ENCODE data around the gene CHPF2. TPM values are rescaled to one million over a fixed set of nuclear protein-coding genes. Genes with fewer than 3 reads are reported as not detected.

The CHPF2 gene
- total RNA-seq, 4 donors from 2014 or later: 31.4 to 50.2 (median 43.2) TPM

DNA sequence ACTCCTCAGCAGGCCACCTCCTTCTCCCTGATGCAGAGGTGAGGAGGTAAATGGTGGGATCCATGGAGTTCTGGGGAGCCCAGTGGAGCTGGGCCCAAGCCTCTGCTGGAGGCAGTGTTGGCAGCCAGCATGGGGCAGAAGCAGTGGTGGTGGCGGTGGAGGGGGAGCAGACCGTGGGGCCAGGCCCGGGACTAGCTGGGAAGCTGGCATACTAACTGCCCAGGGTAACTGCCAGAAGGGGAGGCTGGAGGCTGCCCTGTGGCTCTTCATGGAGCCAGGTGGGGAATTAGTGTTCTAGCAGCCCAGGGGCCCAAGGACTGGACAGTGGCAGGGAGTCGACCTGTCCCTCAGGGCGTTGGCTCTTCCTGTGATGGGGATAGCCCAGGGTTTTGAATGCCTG is 32.3 kb downstream of the CHPF2 start:
- no peak for TF ChIP-seq POLR2A (IDR thresholded peaks at IDR 0.05)
- Histone ChIP-seq H3K27ac (no peak overlapping the region), H3K9me3 (no peaks in the 10 kb centered on the region), H3K4me1 (no peaks in the 10 kb centered on the region), H3K27me3 (no peaks in the 10 kb centered on the region), H3K4me3 (no peak overlapping the region), H3K36me3 (no peaks in the 10 kb centered on the region)
- no peak for DNase-seq

DNA sequence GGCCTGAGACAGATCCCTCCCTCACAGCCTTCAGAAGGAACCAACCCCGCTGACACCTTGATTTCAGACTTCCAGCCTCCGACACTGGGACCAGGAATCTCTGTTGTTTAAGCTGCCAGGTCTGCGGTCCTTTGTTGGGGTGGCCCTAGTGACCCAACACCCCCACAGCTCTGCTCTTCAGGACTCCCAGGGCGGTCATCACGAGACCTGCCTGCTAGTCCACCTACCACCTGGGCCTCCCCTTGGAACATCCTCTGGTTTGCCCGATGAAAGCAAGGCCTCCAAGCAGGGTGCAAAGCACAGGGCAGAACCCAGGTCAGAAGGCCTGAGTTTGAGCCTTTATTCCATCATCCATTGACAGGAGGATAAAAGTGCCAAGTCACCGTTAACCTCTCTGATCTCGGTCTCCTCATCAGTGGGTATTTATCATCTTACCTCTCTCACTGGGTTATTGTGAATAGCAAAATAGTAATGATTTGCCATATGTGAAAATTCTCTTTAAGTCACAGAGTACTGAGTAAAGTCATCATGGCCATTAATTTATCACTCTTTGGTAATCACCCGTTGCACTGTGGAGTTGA is 33.2 kb downstream of the CHPF2 start:
- no peak for TF ChIP-seq POLR2A (IDR thresholded peaks at IDR 0.05)
- TF ChIP-seq, protein P1, sequence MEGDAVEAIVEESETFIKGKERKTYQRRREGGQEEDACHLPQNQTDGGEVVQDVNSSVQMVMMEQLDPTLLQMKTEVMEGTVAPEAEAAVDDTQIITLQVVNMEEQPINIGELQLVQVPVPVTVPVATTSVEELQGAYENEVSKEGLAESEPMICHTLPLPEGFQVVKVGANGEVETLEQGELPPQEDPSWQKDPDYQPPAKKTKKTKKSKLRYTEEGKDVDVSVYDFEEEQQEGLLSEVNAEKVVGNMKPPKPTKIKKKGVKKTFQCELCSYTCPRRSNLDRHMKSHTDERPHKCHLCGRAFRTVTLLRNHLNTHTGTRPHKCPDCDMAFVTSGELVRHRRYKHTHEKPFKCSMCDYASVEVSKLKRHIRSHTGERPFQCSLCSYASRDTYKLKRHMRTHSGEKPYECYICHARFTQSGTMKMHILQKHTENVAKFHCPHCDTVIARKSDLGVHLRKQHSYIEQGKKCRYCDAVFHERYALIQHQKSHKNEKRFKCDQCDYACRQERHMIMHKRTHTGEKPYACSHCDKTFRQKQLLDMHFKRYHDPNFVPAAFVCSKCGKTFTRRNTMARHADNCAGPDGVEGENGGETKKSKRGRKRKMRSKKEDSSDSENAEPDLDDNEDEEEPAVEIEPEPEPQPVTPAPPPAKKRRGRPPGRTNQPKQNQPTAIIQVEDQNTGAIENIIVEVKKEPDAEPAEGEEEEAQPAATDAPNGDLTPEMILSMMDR (IDR thresholded peaks at IDR 0.05): no peak
- Histone ChIP-seq H3K36me3 (no peaks in the 10 kb centered on the region), H3K27ac (no peak overlapping the region), H3K4me3 (no peak overlapping the region), H3K27me3 (no peaks in the 10 kb centered on the region), H3K9me3 (no peaks in the 10 kb centered on the region), H3K4me1 (no peaks in the 10 kb centered on the region)
- no peak for DNase-seq

DNA sequence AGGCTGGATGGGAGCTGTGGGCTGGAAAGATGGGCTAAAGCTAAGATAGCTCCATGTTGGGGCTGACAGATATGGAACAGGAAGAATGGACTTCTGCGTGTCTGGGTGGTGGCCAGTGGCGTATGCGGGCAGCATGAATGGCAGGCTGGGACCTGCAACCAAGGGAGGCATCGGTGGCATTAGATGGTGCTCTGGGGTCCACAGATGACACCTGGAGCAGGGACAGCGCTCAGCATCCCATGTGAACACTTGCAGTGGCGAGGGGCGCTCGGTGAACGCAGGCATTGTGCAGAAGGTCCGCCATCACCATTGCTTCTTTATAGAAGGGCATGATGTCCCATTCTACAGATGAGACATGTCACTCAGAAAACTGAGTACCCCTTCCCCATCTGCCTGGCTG is 37.2 kb downstream of the CHPF2 start:
- H3K4me1 ChIP-seq: no peaks in the 10 kb centered on the region
- no peak for DNase-seq
- no peak overlapping the region for H3K4me3 ChIP-seq
- TF ChIP-seq, protein P1 (IDR thresholded peaks at IDR 0.05): no peak
- no peak for TF ChIP-seq POLR2A (IDR thresholded peaks at IDR 0.05)
- H3K27ac ChIP-seq: no peak overlapping the region
- no peaks in the 10 kb centered on the region for H3K27me3 ChIP-seq
- no peaks in the 10 kb centered on the region for H3K9me3 ChIP-seq
- H3K36me3 ChIP-seq: no peaks in the 10 kb centered on the region

DNA sequence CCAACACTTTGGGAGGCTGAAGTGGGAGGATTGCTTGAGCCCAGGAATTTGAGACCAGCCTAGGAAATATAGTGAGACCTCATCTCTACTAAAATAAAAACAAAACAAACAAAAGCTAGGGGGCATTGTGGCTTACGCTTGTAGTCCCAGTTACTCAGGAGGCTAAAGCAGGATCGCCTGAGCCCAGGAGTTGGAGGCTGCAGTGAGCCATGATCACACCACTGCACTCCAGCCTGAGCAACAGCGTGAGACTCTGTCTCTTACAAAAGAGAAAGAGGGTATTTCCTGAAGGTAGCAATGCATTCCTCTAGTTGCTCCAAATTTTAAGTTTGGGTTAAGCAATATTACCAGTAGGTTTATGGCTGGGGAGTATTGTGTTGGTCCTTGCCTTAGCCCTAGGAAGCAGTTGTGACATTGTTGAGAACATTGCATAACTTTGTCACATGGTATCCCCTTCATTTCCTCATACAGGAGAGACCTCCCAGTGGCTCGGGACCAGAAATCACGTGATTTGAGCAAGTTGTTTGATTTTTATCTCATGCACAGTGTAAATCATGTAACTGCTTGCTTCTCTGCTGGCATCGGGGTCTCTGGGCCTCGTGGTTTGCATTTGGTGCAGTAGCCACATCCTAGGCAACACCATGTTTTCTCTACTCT is 39.5 kb downstream of the CHPF2 start:
- TF ChIP-seq POLR2A (IDR thresholded peaks at IDR 0.05): no peak
- TF ChIP-seq, protein P1 (IDR thresholded peaks at IDR 0.05): no peak
- Histone ChIP-seq H3K36me3 (no peaks in the 10 kb centered on the region), H3K9me3 (no peaks in the 10 kb centered on the region), H3K27ac (peak overlapping the region in 3 of 4 donors; percentile 10 to 70 (median 67)), H3K4me1 (peaks cover 0 to 11% (median 0%) of the 10 kb centered on the region in 4 donors), H3K4me3 (no peak overlapping the region), H3K27me3 (no peaks in the 10 kb centered on the region)
- DNase-seq: peak in 1 of 3 donors; percentile 68

DNA sequence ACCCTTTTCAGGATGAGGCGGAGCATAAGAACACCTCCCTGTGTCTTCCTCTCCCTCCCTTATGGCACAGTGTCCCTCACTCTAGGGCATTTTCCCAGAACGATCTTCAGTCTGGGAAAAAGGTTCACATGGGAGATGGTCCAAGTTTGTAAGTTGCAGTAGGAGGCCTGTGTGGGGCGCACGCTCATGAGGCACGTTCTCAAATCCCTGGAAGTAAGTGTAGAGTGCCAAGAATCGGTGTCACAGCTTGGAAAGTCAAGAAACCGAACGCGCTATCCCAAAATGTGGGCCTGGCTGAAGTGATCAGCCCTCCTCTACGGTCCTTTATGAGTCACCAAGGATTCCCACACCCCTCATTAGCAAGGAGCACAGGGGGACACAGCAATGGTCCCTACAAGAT is 40.1 kb downstream of the CHPF2 start:
- DNase-seq: no peak
- Histone ChIP-seq H3K36me3 (no peaks in the 10 kb centered on the region), H3K4me1 (peaks cover 0 to 14% (median 0%) of the 10 kb centered on the region in 4 donors), H3K27ac (peak overlapping the region in 3 of 4 donors; percentile 10 to 70 (median 67)), H3K9me3 (no peaks in the 10 kb centered on the region), H3K27me3 (no peaks in the 10 kb centered on the region), H3K4me3 (no peak overlapping the region)
- no peak for TF ChIP-seq POLR2A (IDR thresholded peaks at IDR 0.05)
- TF ChIP-seq, protein P1 (IDR thresholded peaks at IDR 0.05): no peak

DNA sequence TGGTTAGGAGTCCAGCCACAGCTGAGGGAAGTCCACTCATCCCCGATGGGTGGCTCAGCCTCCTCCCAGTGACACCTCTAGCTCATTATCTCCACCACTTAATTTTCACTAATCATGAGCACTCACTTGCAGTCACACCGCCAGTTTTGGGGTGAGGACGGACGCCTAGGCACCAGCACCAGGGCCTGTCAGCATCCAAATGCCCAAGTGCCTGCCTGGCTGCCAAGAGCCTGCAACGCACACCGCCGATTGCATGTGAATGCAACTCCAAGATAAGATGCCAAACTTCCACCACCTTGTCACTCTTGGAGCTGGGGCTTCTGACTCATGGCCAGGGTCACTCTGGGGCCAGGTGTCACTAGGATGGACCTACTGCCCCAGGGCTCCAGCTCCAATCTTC is 40.6 kb downstream of the CHPF2 start:
- Histone ChIP-seq H3K9me3 (no peaks in the 10 kb centered on the region), H3K4me1 (peaks cover 0 to 16% (median 0%) of the 10 kb centered on the region in 4 donors), H3K27ac (peak overlapping the region in 2 of 4 donors; percentile 67 to 70), H3K36me3 (no peaks in the 10 kb centered on the region), H3K4me3 (no peak overlapping the region), H3K27me3 (no peaks in the 10 kb centered on the region)
- no peak for TF ChIP-seq POLR2A (IDR thresholded peaks at IDR 0.05)
- TF ChIP-seq, protein P1 (IDR thresholded peaks at IDR 0.05): no peak
- no peak for DNase-seq
